Ammon's horn (tissue), 1 donor: ENCODE results near the gene HP.

ENCODE experiments used
- DNase-seq: peaks from one replicate; pipeline ENCODE4 v3.0.0-alpha.2; 2016; ENCODE audit warnings: low spot score

HP gene

GRCh38 chr16:72092832-72093447 is 38.6 kb downstream of the HP start:
- no peak for DNase-seq

- peak; percentile 99 for DNase-seq
These were observed 39.4 kb downstream of the HP start, which contains the start of the genes DHX38 and TXNL4B for GRCh38 chr16:72093448-72094265. DHX38 (plus strand) TSS chr16:72093847; CDS start chr16:72096158, 2,311 bp downstream. TXNL4B (minus strand) TSS chr16:72093620; CDS start chr16:72090749, 2,871 bp downstream.

DNA sequence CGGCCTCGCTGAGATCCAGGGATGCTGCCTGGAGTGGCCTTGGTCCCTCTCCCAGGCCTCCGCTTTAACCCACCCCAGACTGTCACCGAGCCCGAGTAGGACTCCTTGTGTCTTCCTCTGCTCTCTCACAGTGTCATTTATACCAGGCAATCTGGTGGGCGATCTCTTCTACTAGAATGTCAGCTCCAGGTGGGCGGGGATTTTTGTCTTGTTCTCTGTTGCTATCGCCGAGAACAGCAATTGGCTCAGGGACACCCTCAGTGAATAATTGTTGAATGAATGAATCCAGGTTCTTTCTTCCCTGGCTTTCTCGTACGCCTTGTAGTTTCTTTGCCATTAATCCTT is 39.9 kb downstream of the HP start:
- no peak for DNase-seq

DNA sequence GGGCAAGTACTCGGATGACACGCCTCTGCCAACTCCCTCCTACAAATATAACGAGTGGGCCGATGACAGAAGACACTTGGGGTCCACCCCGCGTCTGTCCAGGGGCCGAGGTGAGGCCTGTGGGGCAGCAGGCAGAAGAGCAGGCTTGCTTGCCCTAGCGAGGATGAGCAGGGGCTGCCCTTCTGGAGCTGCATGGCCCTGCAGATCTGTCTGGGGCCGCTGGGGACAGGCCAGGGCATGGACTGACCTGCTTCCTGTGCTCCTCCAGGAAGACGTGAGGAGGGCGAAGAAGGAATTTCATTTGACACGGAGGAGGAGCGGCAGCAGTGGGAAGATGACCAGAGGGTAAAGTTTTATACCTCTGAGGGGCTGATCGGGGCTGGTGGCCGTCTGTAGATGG is 44.6 kb downstream of the HP start:
- no peak for DNase-seq

- DNase-seq = peak; percentile 70
These were observed 45.1 kb downstream of the HP start for GRCh38 chr16:72099377-72099818.

- no peak for DNase-seq
These were observed 46.9 kb downstream of the HP start for GRCh38 chr16:72101195-72101594.

GRCh38 chr16:72104905-72105304 is 50.6 kb downstream of the HP start:
- no peak for DNase-seq

DNA sequence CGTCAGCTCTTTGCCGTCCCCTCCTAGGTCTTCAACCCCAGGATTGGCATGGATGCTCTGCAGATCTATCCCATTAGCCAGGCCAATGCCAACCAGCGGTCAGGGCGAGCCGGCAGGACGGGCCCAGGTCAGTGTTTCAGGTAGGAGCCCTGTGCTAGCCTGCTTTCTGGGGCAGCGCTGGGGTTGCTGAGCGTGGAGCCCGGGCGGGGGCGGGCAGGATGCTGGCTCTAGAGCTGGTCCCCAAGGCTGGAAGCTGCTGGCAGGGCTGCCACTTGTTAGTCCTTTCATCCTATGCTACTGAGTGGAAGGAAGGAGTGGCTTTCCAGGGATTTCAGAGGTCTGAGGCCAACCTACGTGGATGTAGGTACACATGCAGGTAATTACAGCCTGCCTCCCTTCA is 51.7 kb downstream of the HP start:
- no peak for DNase-seq

DNA sequence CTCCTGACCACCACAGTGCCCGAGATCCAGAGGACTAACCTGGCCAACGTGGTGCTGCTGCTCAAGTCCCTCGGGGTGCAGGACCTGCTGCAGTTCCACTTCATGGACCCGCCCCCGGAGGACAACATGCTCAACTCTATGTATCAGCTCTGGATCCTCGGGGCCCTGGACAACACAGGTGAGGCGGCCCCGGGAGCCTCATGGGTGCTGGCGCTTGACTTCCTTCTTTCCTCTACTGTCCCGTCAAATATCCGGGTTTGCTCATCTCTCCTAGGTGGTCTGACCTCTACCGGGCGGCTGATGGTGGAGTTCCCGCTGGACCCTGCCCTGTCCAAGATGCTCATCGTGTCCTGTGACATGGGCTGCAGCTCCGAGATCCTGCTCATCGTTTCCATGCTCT is 53.1 kb downstream of the HP start:
- no peak for DNase-seq

GRCh38 chr16:72108353-72109102 is 54.2 kb downstream of the HP start:
- DNase-seq = no peak

DNA sequence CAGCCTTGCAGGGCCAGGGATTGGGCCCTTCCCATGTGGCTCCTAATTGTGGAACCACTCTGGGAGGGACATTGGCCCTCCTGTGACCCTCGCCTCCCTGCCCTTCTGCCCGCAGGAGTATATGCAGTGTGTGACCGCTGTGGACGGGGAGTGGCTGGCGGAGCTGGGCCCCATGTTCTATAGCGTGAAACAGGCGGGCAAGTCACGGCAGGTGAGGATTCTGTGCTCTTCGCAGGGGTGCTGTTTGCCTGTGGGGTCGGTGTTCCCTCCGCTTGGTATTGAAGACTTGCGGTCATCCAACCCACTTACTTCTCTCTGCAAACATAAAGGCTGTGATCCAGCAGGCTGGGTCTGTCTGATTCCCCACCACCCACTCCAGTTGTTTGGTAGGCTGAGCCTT is 55.0 kb downstream of the HP start:
- no peak for DNase-seq

DNA sequence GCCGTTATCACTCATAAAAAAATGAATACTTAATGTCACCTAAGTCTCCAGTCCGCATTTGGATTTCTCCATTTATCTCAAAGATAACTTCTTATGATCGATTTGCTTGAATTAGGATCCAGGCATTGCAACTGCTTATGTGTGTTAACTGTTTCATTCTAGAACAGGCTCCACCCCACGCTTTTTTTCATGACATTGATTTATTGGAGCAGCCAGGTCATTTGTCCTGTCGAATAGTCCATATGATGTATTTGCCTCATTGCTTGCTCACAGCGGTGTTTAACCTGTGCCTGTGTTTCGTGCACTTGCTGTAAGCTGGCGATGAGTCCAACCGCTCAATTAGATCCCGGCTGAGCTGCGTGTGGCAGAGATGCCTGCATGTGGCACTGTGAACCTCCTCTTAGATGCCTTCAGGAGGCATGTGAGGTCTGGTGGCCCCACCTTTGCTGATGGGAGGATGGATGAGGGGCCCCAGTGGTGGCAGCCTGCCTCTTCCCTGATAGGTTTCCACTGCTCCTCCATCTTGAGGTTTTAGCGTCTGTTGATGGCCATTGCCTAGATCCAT is 55.7 kb downstream of the HP start:
- DNase-seq = no peak
